Stimulated activated CD4-positive, alpha-beta T cell treated with anti-CD3 and anti-CD28 coated beads, Interleukin-12 subunit alpha, Interleukin-12 subunit beta, amount 100 ng/mL, for 48 hours (primary cell): ENCODE results near the gene CAMKK2.
A peak's percentile ranks its signal among the peaks of the same experiment; 100 is the strongest.

Experiments used
- DNase-seq, 3 donors: peaks; one replicate each; pipeline ENCODE4 v3.0.0-alpha.2; 2020; ENCODE audit warnings: low read depth in 2 of 3, low spot score in 1 of 3

CAMKK2 gene

GRCh38 chr12:121248622-121249021, 47.9 kb downstream of the CAMKK2 start:
- no peak for DNase-seq

- DNase-seq: no peak
Measured at GRCh38 chr12:121246893-121247557, 49.5 kb downstream of the CAMKK2 start.

- no peak for DNase-seq
Measured at GRCh38 chr12:121245951-121246350, 50.6 kb downstream of the CAMKK2 start.

GRCh38 chr12:121245031-121245430, 51.5 kb downstream of the CAMKK2 start:
- no peak for DNase-seq

GRCh38 chr12:121241156-121241970, 55.1 kb downstream of the CAMKK2 start:
- no peak for DNase-seq

GRCh38 chr12:121240484-121241101, 55.9 kb downstream of the CAMKK2 start:
- peak; percentile 53 to 63 (median 57) for DNase-seq

GRCh38 chr12:121240062-121240420, 56.5 kb downstream of the CAMKK2 start:
- no peak for DNase-seq

- DNase-seq: no peak
Measured at GRCh38 chr12:121239351-121240061, 57.0 kb downstream of the CAMKK2 start.

GRCh38 chr12:121238604-121239350, 57.7 kb downstream of the CAMKK2 start:
- DNase-seq: no peak

GRCh38 chr12:121238086-121238485, 58.4 kb downstream of the CAMKK2 start:
- no peak for DNase-seq

- no peak for DNase-seq
Measured at GRCh38 chr12:121237415-121237814, 59.1 kb downstream of the CAMKK2 start.

GRCh38 chr12:121236776-121237175, 59.7 kb downstream of the CAMKK2 start:
- DNase-seq: no peak

- no peak for DNase-seq
Measured at GRCh38 chr12:121233628-121234020, 62.9 kb downstream of the CAMKK2 start.

- DNase-seq: no peak
Measured at GRCh38 chr12:121232977-121233627, 63.4 kb downstream of the CAMKK2 start.

GRCh38 chr12:121232163-121232562, 64.3 kb downstream of the CAMKK2 start:
- no peak for DNase-seq

- DNase-seq: no peak
Measured at GRCh38 chr12:121230538-121230907, 66.0 kb downstream of the CAMKK2 start.

GRCh38 chr12:121229826-121230537, 66.5 kb downstream of the CAMKK2 start:
- DNase-seq: peak in 2 of 3 donors; percentile 52 to 53

- no peak for DNase-seq
Measured at GRCh38 chr12:121228919-121229665, 67.4 kb downstream of the CAMKK2 start.

- DNase-seq: no peak
Measured at GRCh38 chr12:121227294-121227693, 69.2 kb downstream of the CAMKK2 start.
